Mesodermal cell (in vitro differentiated cells): Measurements from ENCODE around the gene ADGRV1.

Source experiments
- H3K27ac ChIP-seq: 2 replicates; pipeline ENCODE4 v1.7.0; 2013; ENCODE audit warnings: mild to moderate bottlenecking, low read depth, low read length, moderate library complexity; ENCODE audit not compliant: severe bottlenecking
- H3K36me3 ChIP-seq: 2 replicates; pipeline ENCODE4 v1.7.1; 2013; ENCODE audit warnings: mild to moderate bottlenecking, low read length, moderate library complexity; ENCODE audit not compliant: control insufficient read depth, insufficient read depth
- H3K4me1 ChIP-seq: one replicate; pipeline ENCODE4 v1.7.1; 2013; ENCODE audit warnings: mild to moderate bottlenecking, low read length; ENCODE audit not compliant: insufficient read depth, control insufficient read depth, poor library complexity, severe bottlenecking
- H3K4me3 ChIP-seq: 2 replicates; pipeline ENCODE4 v1.7.0; 2013; ENCODE audit warnings: low read length, control low read depth, mild to moderate bottlenecking; ENCODE audit not compliant: insufficient read depth, poor library complexity, severe bottlenecking; ENCODE audit errors: extremely low read depth
- H3K9me3 ChIP-seq: 2 replicates; pipeline ENCODE4 v1.7.1; 2013; ENCODE audit warnings: mild to moderate bottlenecking, low read length, moderate library complexity; ENCODE audit not compliant: control insufficient read depth
- WGBS, 2 experiments: methylation state at CpG; one replicate each; pipeline ENCODE4 v1.1.5; 2013; ENCODE audit warnings: missing lambda C conversion rate in 2 of 2; ENCODE audit not compliant: insufficient coverage in 2 of 2; 5-methylcytosine and 5-hydroxymethylcytosine counted together

ADGRV1 gene

DNA sequence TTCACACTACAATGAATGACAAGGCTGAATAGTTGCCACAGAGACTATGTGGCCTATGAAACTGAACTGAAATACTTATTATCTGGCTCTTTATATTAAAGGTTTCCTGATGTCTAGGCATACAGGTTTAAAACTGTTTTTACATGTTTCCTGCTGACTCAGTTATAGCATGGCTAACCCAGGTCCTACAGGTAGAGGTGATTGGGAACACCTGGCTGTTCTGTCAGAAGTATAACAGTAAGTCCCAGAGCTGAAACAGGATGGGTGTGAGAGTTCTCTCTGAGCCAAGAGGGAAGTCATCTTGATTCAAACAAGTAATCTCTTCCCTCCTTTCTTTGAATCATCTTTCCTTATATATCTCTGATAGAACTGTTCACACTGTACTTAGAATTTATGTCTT, 4.9 kb upstream of the ADGRV1 start:
- H3K4me3 ChIP-seq, result no peak overlapping the region
- no peaks in the 10 kb centered on the region for H3K4me1 ChIP-seq
- no peaks in the 10 kb centered on the region for H3K9me3 ChIP-seq
- no peaks in the 10 kb centered on the region for H3K36me3 ChIP-seq
- H3K27ac ChIP-seq, result no peak overlapping the region

GRCh38 chr5:90554358-90555006, 4.1 kb upstream of the ADGRV1 start:
- H3K27ac ChIP-seq, result no peak overlapping the region
- H3K9me3 ChIP-seq, result no peaks in the 10 kb centered on the region
- no peak overlapping the region for H3K4me3 ChIP-seq
- H3K36me3 ChIP-seq, result no peaks in the 10 kb centered on the region
- H3K4me1 ChIP-seq, result no peaks in the 10 kb centered on the region
- 56 to 58% methylated on average over 1 to 2 of the region's 4 CpGs for WGBS, 2 experiments

DNA sequence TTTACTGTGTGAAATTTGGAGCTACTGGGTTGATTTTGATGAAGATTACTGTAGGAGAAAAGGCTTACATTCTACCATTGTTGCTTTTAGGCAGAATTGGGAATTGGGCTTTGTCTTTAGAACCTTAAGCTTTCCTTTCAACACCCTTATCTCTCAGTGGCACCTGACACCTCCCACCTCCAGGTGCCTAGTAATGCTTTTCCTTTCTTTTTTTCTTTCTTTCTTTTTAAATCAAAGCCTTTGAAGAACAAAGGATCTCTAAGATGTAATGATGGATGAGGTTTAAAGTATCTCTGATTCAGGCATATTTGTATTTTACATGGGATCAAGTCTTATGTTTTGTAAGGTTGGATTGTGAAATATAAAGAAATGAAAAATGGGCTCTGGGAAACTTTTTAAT, 2.9 kb upstream of the ADGRV1 start:
- H3K27ac ChIP-seq, result no peak overlapping the region
- H3K4me1 ChIP-seq, result no peaks in the 10 kb centered on the region
- no peak overlapping the region for H3K4me3 ChIP-seq
- no peaks in the 10 kb centered on the region for H3K36me3 ChIP-seq
- no peaks in the 10 kb centered on the region for H3K9me3 ChIP-seq

GRCh38 chr5:90557391-90557790, 1.2 kb upstream of the ADGRV1 start:
- Histone ChIP-seq H3K4me1 (no peaks in the 10 kb centered on the region), H3K9me3 (no peaks in the 10 kb centered on the region), H3K36me3 (no peaks in the 10 kb centered on the region), H3K4me3 (peak overlapping the region; percentile 67), H3K27ac (no peak overlapping the region)
- WGBS, 2 experiments, result 19 to 20% methylated on average over 4 to 5 of the region's 9 CpGs

- no peaks in the 10 kb centered on the region for H3K4me1 ChIP-seq
- 11 to 21% methylated on average over 1 to 2 of the region's 3 CpGs for WGBS, 2 experiments
- peak overlapping the region; percentile 67 for H3K4me3 ChIP-seq
- no peaks in the 10 kb centered on the region for H3K9me3 ChIP-seq
- no peak overlapping the region for H3K27ac ChIP-seq
- H3K36me3 ChIP-seq, result no peaks in the 10 kb centered on the region
Measured at GRCh38 chr5:90557871-90558270, 726 bp upstream of the ADGRV1 start.

GRCh38 chr5:90560771-90561170, 2.2 kb downstream of the ADGRV1 start:
- no peaks in the 10 kb centered on the region for H3K9me3 ChIP-seq
- H3K4me3 ChIP-seq, result no peak overlapping the region
- no CpG with 5 or more reads among the region's 2 CpGs for WGBS, 2 experiments
- no peaks in the 10 kb centered on the region for H3K4me1 ChIP-seq
- no peak overlapping the region for H3K27ac ChIP-seq
- no peaks in the 10 kb centered on the region for H3K36me3 ChIP-seq

DNA sequence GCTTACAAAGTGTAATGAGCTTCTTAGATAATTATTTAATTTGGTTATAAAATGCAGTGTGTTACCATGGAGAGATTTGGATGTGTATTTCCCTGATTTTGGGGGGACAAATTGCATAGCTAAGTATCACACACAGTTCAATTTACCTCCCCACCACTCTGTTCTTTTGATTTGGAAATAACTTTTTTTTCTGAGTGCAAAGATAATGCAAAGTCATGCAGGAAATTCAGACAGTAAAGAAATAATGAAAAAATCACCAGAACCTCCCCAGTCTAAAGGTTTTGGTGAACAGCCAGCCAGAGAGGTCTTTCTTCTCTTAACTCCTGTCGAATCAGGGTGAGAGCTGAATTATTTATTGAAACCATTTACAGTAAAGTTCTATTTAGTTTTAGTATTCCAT, 3.2 kb downstream of the ADGRV1 start:
- Histone ChIP-seq H3K4me1 (no peaks in the 10 kb centered on the region), H3K36me3 (no peaks in the 10 kb centered on the region), H3K4me3 (no peak overlapping the region), H3K27ac (no peak overlapping the region), H3K9me3 (no peaks in the 10 kb centered on the region)
- WGBS, 2 experiments, result no CpG with 5 or more reads among the region's 1 CpG

- no peaks in the 10 kb centered on the region for H3K36me3 ChIP-seq
- H3K9me3 ChIP-seq, result no peaks in the 10 kb centered on the region
- 38 to 83% methylated on average over 1 to 3 of the region's 5 CpGs for WGBS, 2 experiments
- H3K4me1 ChIP-seq, result no peaks in the 10 kb centered on the region
- H3K4me3 ChIP-seq, result no peak overlapping the region
- no peak overlapping the region for H3K27ac ChIP-seq
Measured at GRCh38 chr5:90562341-90562740, 3.7 kb downstream of the ADGRV1 start.

- 50% methylated on average over 1 of the region's 1 CpG; no CpG with 5 or more reads in 1 of the 2 experiments for WGBS, 2 experiments
- H3K36me3 ChIP-seq, result no peaks in the 10 kb centered on the region
- H3K27ac ChIP-seq, result no peak overlapping the region
- no peaks in the 10 kb centered on the region for H3K9me3 ChIP-seq
- no peak overlapping the region for H3K4me3 ChIP-seq
- no peaks in the 10 kb centered on the region for H3K4me1 ChIP-seq
Measured at GRCh38 chr5:90563108-90563507, 4.5 kb downstream of the ADGRV1 start.

GRCh38 chr5:90565491-90565890, 6.9 kb downstream of the ADGRV1 start:
- H3K4me1 ChIP-seq, result no peaks in the 10 kb centered on the region
- no peaks in the 10 kb centered on the region for H3K36me3 ChIP-seq
- H3K27ac ChIP-seq, result no peak overlapping the region
- no peaks in the 10 kb centered on the region for H3K9me3 ChIP-seq
- WGBS, 2 experiments, result 100% methylated on average over 1 of the region's 3 CpGs; no CpG with 5 or more reads in 1 of the 2 experiments
- H3K4me3 ChIP-seq, result no peak overlapping the region

GRCh38 chr5:90569084-90569483, 10.5 kb downstream of the ADGRV1 start:
- Histone ChIP-seq H3K4me3 (no peak overlapping the region), H3K27ac (no peak overlapping the region), H3K9me3 (peaks cover 3% of the 10 kb centered on the region), H3K36me3 (no peaks in the 10 kb centered on the region), H3K4me1 (no peaks in the 10 kb centered on the region)
- WGBS, 2 experiments, result no CpG with 5 or more reads among the region's 1 CpG
